GM23248 (cell line): Measurements from ENCODE around the gene LRRC45.

Source experiments
- EZH2 ChIP-seq: fragments of 200-600 bp; sonication (generic); IDR thresholded peaks from 2 replicates; pipeline ENCODE4 v1.6.1; 2018; ENCODE audit warnings: antibody characterized with exemption, mild to moderate bottlenecking; ENCODE audit not compliant: insufficient read depth, poor library complexity, severe bottlenecking
- EZH2phosphoT487 ChIP-seq: fragments of 200-600 bp; sonication (generic); IDR thresholded peaks from 2 replicates; pipeline ENCODE4 v1.6.1; 2018; ENCODE audit warnings: antibody characterized with exemption, moderate library complexity, mild to moderate bottlenecking, low read depth; ENCODE audit not compliant: insufficient read depth

GRCh38 chr17:82072827-82073226 is 49.7 kb downstream of the LRRC45 start:
- TF ChIP-seq EZH2phosphoT487 (no peak), EZH2 (no peak)
